IPS DF 6.9 (cell line): ENCODE measurements around the gene KCNH3.

ENCODE experiments used
- DNase-seq: peaks from one replicate; pipeline ENCODE4 v3.0.0-alpha.2; 2013; ENCODE audit warnings: low read depth, low spot score
- H3K27ac ChIP-seq: one replicate; pipeline ENCODE4 v1.5.1; 2013; ENCODE audit warnings: low read length, control low read depth
- H3K27me3 ChIP-seq: 2 replicates; pipeline ENCODE4 v1.6.1; 2013; ENCODE audit warnings: mild to moderate bottlenecking, low read length; ENCODE audit not compliant: control insufficient read depth, insufficient read depth
- H3K36me3 ChIP-seq: 2 replicates; pipeline ENCODE4 v1.6.1; 2013; ENCODE audit warnings: low read length; ENCODE audit not compliant: control insufficient read depth, insufficient read depth
- H3K4me1 ChIP-seq: 2 replicates; pipeline ENCODE4 v1.6.1; 2013; ENCODE audit warnings: low read length; ENCODE audit not compliant: control insufficient read depth, insufficient read depth
- H3K4me3 ChIP-seq: 2 replicates; pipeline ENCODE4 v1.5.1; 2013; ENCODE audit warnings: mild to moderate bottlenecking, low read length
- H3K9me3 ChIP-seq: 2 replicates; pipeline ENCODE4 v1.6.1; 2013; ENCODE audit warnings: low read length, inconsistent platforms; ENCODE audit not compliant: control insufficient read depth, insufficient read depth
- WGBS: extraction: QIAGEN DNeasy Blood & Tissue Kit; methylation state at CpG from one replicate; pipeline ENCODE4 v1.1.7; 2013; ENCODE audit warnings: mixed read lengths, missing lambda C conversion rate; ENCODE audit not compliant: insufficient read length, insufficient coverage; 5-methylcytosine and 5-hydroxymethylcytosine counted together

The KCNH3 gene

DNA sequence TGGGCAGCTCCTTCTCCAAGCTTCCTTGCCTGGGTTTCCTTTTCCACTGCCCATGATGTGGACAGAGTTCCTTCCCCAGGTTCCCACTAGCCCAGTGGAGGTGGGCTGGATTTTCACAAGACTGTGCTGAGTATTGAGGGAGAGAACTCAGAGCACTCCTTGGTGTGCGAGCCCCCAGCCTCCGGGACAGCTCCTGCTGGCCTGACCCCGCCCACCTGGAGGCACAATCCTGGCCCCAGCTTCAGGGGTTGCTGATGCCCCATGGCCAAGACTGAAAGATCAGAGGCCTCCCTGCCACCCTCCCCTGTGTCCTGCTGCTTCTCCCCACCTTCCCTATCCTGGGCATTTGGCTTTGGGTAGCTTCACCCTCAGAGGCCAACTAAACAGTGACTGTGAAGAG, 7.7 kb downstream of the KCNH3 start:
- no CpG with 5 or more reads among the region's 3 CpGs for WGBS
- Histone ChIP-seq H3K27me3 (peaks cover 45% of the 10 kb centered on the region), H3K4me1 (peaks cover 4% of the 10 kb centered on the region; the same call in 1 of the 2 replicates), H3K4me3 (no peak overlapping the region), H3K27ac (no peak overlapping the region), H3K9me3 (no peaks in the 10 kb centered on the region), H3K36me3 (no peaks in the 10 kb centered on the region)
- DNase-seq, result no peak

DNA sequence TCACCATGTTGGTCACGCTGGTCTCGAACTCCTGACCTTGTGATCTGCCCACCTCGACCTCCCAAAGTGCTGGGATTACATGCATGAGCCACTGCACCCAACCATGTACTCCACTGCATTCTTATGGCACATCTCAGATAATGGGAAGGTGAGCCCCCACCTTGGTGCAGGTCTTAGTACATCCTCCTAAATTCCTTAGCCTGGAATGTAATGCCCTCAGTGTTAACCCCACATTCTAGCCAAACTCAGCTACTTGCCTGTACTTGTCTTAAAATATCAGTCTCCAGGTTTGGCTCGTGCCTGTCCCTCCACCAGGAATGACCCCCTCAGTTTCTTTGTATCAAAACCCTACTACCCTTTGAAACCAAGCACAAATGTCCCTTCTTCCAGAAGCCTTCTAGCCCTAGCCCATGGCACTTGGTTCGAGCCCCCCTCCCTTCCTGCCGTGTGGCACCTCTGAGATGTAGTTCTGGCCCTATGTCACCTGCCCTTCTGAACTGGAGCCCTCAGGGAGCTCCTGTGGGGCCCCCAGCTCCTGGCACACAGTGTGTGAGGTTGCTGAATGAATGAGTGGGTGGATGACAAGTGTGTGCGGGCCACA, 8.4 kb downstream of the KCNH3 start:
- no peak overlapping the region for H3K27ac ChIP-seq
- H3K9me3 ChIP-seq, result no peaks in the 10 kb centered on the region
- no peaks in the 10 kb centered on the region for H3K36me3 ChIP-seq
- H3K27me3 ChIP-seq, result peaks cover 43% of the 10 kb centered on the region
- no CpG with 5 or more reads among the region's 7 CpGs for WGBS
- DNase-seq, result no peak
- H3K4me3 ChIP-seq, result no peak overlapping the region
- H3K4me1 ChIP-seq, result peaks cover 4% of the 10 kb centered on the region; the same call in 1 of the 2 replicates

GRCh38 chr12:49548481-49548821, 9.6 kb downstream of the KCNH3 start:
- Histone ChIP-seq H3K4me1 (peaks cover 4% of the 10 kb centered on the region; the same call in 1 of the 2 replicates), H3K27ac (no peak overlapping the region), H3K36me3 (no peaks in the 10 kb centered on the region), H3K27me3 (peaks cover 31% of the 10 kb centered on the region), H3K9me3 (no peaks in the 10 kb centered on the region), H3K4me3 (no peak overlapping the region)
- DNase-seq, result no peak
- no CpG with 5 or more reads among the region's 8 CpGs for WGBS

GRCh38 chr12:49548822-49549648, 10.2 kb downstream of the KCNH3 start:
- H3K27me3 ChIP-seq, result peaks cover 26% of the 10 kb centered on the region; the same call in 1 of the 2 replicates
- WGBS, result no CpG with 5 or more reads among the region's 70 CpGs
- no peak for DNase-seq

GRCh38 chr12:49549735-49550692, 11.2 kb downstream of the KCNH3 start:
- H3K27me3 ChIP-seq, result peaks cover 18% of the 10 kb centered on the region; the same call in 1 of the 2 replicates

More at GRCh38 chr12:49548822-49549648, 10.2 kb downstream of the KCNH3 start:
- Histone ChIP-seq H3K9me3 (no peaks in the 10 kb centered on the region), H3K4me3 (peak overlapping the region; percentile 22; the same call in 1 of the 2 replicates), H3K4me1 (peaks cover 4% of the 10 kb centered on the region; the same call in 1 of the 2 replicates), H3K27ac (no peak overlapping the region), H3K36me3 (no peaks in the 10 kb centered on the region)

DNA sequence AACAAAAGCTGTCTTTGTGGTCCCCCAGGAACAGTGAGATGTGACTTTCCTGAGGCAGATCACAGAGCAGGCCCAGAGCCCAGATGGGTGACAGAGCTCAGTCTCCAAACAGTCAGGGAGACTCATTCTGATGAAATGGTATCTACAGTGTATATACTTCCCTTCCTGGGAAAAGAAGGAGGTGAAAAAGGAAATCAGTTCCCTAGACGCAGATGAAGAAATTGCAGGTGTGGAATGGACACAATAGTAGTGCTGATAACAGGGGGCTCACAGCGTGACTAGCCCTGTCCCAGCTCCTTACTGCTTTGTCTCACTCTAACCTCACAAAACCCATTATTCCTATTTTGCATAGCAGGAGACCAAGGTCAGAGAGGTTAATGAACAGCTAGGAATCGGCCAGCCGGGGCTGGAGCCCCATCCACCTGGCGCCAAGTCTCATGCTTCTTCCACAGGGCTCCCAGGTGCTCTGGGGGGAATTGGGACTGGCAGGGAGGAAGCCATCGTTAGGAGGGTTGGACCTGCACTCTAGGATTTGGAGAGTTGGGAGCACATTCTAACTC, 11.9 kb downstream of the KCNH3 start:
- H3K4me3 ChIP-seq, result no peak overlapping the region
- H3K9me3 ChIP-seq, result no peaks in the 10 kb centered on the region
- peaks cover 4% of the 10 kb centered on the region; the same call in 1 of the 2 replicates for H3K4me1 ChIP-seq
- no CpG with 5 or more reads among the region's 6 CpGs for WGBS
- H3K36me3 ChIP-seq, result no peaks in the 10 kb centered on the region
- no peak overlapping the region for H3K27ac ChIP-seq
- H3K27me3 ChIP-seq, result peaks cover 16% of the 10 kb centered on the region; the same call in 1 of the 2 replicates
- no peak for DNase-seq

More at GRCh38 chr12:49549735-49550692, 11.2 kb downstream of the KCNH3 start:
- WGBS, result no CpG with 5 or more reads among the region's 28 CpGs
- Histone ChIP-seq H3K9me3 (no peaks in the 10 kb centered on the region), H3K4me1 (peaks cover 4% of the 10 kb centered on the region; the same call in 1 of the 2 replicates), H3K27ac (no peak overlapping the region), H3K4me3 (no peak overlapping the region), H3K36me3 (no peaks in the 10 kb centered on the region)
- no peak for DNase-seq

DNA sequence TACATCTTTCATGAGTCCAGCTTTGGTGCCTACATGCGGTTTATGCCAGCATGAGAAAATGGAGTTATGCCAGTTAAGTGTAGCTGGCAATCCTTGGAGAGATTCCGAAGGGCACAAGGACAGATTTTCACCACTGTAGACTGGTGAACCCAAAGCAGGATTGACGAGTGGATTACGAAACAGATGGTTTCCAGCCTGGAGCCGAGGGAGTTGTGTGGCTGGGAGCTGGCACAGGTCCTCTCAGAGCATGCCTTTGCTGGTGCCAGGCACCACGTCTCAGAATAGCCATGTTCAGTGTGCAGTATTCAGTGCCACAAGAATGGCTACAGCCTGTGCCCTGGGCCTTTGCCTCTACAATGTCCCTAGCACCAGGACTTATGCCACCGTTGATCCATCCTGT, 13.2 kb downstream of the KCNH3 start:
- no peak for DNase-seq

DNA sequence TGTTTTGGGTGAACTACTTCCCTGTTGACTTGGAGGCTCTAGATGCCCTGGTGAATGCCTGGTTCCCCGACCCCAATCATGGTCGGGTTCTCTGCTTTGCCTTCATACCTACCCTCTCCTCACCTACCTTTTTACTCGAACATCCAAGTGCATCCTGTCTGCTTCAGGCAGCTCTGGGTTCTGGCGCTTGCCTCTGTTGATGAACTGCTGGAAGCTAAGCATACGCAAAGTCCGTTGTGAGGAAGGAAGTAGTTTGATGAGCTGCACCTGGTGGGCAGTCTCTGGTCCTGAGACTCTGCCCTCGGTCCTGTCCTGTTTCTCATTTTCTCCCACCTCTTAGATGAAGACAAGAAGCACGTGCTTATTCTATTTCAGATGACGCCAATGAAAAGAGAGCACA, 13.6 kb downstream of the KCNH3 start:
- H3K4me3 ChIP-seq, result no peak overlapping the region
- H3K4me1 ChIP-seq, result peaks cover 4% of the 10 kb centered on the region; the same call in 1 of the 2 replicates
- peaks cover 14% of the 10 kb centered on the region; the same call in 1 of the 2 replicates for H3K27me3 ChIP-seq
- peaks cover 3% of the 10 kb centered on the region; the same call in 1 of the 2 replicates for H3K36me3 ChIP-seq
- no CpG with 5 or more reads among the region's 9 CpGs for WGBS
- no peak for DNase-seq
- H3K9me3 ChIP-seq, result no peaks in the 10 kb centered on the region
- H3K27ac ChIP-seq, result no peak overlapping the region

More for the DNA sequence above, 13.2 kb downstream of the KCNH3 start:
- H3K27ac ChIP-seq, result no peak overlapping the region
- WGBS, result no CpG with 5 or more reads among the region's 7 CpGs
- peaks cover 4% of the 10 kb centered on the region; the same call in 1 of the 2 replicates for H3K4me1 ChIP-seq
- peaks cover 16% of the 10 kb centered on the region; the same call in 1 of the 2 replicates for H3K27me3 ChIP-seq
- peaks cover 3% of the 10 kb centered on the region; the same call in 1 of the 2 replicates for H3K36me3 ChIP-seq
- H3K4me3 ChIP-seq, result no peak overlapping the region
- no peaks in the 10 kb centered on the region for H3K9me3 ChIP-seq

DNA sequence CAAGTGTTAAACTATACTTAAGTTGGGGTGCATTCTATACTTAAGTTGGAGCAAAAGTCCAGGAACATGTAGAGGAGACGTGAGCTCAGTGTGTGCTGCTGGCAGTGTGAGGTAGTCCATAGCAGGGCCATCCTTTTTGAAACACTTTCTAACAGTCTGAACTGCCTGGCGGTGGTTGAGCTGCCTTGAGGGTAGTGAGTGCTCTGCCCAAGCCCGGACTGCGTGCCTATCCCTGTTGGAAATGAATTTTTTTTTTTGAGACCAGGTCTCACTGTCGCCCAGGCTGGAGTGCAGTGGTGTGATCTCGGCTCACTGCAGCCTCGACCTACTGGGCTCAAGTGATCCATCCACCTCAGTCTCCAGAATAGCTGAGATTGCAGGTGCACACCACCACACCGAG, 14.1 kb downstream of the KCNH3 start:
- H3K9me3 ChIP-seq, result no peaks in the 10 kb centered on the region
- no peak overlapping the region for H3K4me3 ChIP-seq
- peaks cover 14% of the 10 kb centered on the region; the same call in 1 of the 2 replicates for H3K27me3 ChIP-seq
- peaks cover 6% of the 10 kb centered on the region for H3K36me3 ChIP-seq
- H3K4me1 ChIP-seq, result peaks cover 4% of the 10 kb centered on the region; the same call in 1 of the 2 replicates
- no peak for DNase-seq
- no CpG with 5 or more reads among the region's 8 CpGs for WGBS
- H3K27ac ChIP-seq, result no peak overlapping the region
